Prostate gland (tissue), 2 donors: ENCODE data around the gene FUT8.

Experiments used
- POLR2A ChIP-seq: fragments of 450-650 bp; IDR thresholded peaks from one replicate; pipeline ENCODE4 v1.6.1; 2016; ENCODE audit warnings: antibody characterized with exemption, mild to moderate bottlenecking
- POLR2AphosphoS5 ChIP-seq: sonication (generic); formaldehyde crosslinking; IDR thresholded peaks from one replicate; pipeline ENCODE4 v1.6.1; 2017; ENCODE audit warnings: antibody characterized with exemption
- TF ChIP-seq, protein P1 (sequence below), 4 experiments: fragments of 200-600 bp in 2 of 4; fragments of 450-650 bp in 2 of 4; sonication (generic) in 2 of 4; IDR thresholded peaks; 1 replicate in 3 of 4; 2 replicates in 1 of 4; pipeline ENCODE4 v1.5.1; 2016 to 2019; ENCODE audit warnings: antibody characterized with exemption in 4 of 4, mild to moderate bottlenecking in 2 of 4, moderate library complexity in 2 of 4

DNA sequence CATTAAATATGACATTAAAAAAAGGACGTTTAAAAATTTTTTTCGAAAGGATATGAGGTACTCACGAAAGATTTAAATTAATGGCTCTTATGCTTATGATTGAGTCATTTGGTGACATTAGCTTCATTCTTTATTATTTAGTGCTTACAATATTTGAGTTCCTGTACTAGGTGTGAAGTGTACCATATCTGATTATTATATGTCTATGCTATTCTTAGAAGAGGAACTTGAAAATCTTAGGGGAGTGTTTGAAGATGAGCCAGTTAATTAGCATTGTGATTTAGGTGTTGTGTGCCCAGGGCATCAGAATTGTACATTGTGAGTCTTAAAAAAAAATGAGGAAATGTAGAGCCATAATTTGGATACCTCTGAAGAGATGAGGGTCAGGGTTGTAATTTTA lies 118.6 kb downstream of the FUT8 start:
- TF ChIP-seq POLR2A (no peak), POLR2AphosphoS5 (no peak)
- TF ChIP-seq, protein P1, sequence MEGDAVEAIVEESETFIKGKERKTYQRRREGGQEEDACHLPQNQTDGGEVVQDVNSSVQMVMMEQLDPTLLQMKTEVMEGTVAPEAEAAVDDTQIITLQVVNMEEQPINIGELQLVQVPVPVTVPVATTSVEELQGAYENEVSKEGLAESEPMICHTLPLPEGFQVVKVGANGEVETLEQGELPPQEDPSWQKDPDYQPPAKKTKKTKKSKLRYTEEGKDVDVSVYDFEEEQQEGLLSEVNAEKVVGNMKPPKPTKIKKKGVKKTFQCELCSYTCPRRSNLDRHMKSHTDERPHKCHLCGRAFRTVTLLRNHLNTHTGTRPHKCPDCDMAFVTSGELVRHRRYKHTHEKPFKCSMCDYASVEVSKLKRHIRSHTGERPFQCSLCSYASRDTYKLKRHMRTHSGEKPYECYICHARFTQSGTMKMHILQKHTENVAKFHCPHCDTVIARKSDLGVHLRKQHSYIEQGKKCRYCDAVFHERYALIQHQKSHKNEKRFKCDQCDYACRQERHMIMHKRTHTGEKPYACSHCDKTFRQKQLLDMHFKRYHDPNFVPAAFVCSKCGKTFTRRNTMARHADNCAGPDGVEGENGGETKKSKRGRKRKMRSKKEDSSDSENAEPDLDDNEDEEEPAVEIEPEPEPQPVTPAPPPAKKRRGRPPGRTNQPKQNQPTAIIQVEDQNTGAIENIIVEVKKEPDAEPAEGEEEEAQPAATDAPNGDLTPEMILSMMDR (IDR thresholded peaks at IDR 0.05) = no peak
